GM19099 (cell line): ENCODE results near the gene PAPLN.

ENCODE experiments used
- POLR2A ChIP-seq: IDR thresholded peaks from 3 replicates; pipeline ENCODE4 v1.6.1; 2011; ENCODE audit warnings: low read depth; ENCODE audit not compliant: insufficient read length; ENCODE audit errors: extremely low read depth

PAPLN gene

DNA sequence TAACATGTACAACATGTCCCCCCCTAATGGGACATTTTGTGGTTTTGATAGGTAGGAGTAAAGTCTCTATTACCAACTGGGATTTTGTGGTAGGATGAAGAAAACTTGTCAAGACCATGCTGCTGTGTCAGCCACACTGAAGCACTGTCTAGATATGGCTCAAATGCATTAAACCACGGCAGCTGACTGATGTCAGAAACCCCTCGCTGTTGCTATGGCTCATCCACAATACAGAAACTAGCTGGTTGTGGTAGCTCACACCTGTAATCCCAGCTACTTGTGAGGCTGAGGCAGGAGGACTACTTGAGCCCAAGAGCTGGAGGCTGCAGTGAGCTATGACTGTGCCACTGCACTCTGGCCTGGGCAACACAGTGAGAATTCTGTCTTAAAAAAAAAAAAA lies 40.1 kb downstream of the PAPLN start:
- no peak for TF ChIP-seq POLR2A

DNA sequence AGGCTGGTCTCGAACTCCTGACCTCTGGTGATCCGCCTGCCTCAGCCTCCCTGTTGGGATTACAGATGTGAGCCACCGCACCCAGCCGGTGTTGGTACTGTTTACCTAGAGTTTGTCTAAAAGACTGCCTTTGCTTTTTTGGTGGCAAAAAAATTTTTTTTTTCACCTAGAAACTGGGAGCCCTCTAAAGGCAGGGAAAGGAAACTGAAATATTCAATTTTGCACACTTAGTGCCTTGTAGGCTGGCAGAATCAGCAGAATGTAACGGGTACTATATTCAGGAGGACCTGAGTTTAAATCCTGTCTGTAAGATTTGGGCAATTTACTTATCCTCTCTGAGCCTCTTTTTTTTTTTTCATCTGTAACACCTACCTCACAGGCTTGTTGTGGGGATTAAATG lies 43.6 kb downstream of the PAPLN start:
- no peak for TF ChIP-seq POLR2A

DNA sequence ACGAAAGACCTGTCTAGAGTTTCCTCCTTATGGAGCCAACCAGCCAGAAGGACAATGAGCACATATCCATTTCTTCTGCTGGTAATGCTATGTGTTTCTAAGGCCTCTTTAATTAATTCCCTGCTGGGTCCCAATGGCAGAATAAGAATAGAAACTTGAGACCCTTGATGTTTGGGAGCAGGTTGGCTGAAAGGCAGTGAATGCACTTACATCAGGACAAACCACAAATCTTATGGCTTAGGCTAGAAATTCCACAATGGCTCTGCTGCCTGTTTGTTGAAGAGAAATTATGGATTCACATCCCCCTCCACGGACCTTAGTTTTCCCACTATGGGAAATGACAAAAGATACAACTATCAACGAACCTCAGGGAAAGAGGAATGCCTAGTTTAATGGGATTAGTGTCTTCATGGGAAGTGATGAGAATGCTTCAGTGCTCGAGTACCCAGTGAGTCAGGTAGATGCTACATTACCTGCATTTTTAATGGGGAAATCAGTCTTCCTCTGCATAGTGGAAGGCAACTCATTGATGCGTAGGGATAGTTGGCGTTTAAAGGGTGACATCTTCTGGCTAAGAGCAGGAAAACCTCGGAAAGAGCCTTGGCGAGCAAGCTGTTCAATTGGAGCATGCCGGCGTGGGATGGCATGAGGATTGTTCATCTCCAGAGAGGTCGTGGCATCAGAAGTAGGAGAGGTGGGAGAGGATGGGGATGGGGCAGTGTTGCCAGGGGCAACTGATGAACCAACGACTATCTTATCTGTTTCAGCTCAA lies 46.5 kb downstream of the PAPLN start:
- no peak for TF ChIP-seq POLR2A

DNA sequence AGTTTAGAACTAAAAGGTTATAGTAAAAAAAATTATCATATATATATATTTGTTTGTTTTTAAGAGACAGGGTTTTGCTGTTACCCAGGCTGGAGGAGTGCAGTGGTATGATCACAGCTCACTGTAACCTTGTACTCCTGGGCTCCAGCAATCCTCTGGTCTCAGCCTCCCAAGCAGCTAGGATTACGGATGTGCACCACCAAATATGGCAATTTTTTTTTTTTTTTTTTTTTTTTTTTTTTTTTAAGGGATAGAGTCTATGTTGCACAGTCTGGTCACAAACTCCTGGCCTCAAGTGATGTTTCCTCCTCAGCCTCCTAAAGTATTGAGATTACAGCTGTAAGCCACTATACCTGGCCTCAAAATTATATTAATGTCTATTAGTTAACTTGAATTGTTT lies 48.7 kb downstream of the PAPLN start:
- no peak for TF ChIP-seq POLR2A

DNA sequence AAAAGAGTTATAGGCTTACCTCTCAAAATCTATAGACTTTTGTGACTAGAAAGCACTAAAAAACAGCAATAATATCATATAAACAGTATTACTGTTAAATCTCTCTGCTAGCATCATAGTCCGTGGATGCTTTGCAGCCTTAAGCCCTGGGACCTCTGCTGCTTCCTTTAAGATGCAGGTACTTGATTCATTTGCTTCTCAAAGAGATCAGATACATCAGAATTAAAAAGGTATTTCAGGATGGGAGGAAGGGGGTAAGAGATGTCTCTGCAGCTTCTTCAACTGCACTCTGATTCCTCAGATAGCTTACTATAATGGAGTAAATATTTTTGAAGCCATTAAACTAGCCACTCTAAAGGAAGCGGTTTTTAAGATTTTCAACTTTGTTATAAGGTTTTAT lies 49.3 kb downstream of the PAPLN start:
- no peak for TF ChIP-seq POLR2A

DNA sequence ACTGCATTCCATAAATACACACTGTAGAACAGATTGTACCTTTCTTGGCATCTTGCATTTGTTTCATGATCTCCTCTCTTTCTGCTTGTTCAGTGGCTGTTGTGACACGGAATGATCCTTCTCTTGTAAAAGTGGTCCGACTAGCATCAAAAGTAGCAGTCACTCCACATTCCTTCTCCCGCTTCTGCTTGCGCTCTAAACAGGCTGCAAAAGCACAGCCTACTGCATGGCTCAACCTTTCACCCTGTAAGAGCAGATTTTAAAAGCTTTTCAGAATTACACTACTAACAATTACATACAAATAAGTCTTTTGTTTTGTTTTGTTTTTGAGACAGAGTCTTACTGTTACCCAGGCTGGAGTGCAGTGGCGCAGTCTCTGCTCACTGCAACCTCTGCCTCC lies 49.8 kb downstream of the PAPLN start:
- TF ChIP-seq POLR2A: no peak

DNA sequence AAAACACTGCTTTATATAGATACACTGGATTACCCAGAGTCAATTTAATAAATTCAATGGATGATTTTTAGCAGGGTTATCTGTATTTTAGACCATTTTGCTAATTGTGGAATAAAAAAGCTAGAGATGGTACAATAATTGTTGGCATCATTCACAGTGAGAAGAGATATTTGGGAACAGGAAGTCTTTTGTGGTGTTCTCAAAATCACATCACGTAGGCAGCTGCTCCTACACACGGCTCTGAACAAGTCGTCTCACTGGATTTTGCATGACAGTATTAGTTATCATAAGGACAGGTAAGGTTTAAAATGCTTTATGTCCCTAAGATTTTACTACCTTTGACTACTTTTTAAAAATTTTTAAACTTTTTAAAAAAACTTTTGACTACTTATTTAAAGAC lies 52.0 kb downstream of the PAPLN start:
- no peak for TF ChIP-seq POLR2A

DNA sequence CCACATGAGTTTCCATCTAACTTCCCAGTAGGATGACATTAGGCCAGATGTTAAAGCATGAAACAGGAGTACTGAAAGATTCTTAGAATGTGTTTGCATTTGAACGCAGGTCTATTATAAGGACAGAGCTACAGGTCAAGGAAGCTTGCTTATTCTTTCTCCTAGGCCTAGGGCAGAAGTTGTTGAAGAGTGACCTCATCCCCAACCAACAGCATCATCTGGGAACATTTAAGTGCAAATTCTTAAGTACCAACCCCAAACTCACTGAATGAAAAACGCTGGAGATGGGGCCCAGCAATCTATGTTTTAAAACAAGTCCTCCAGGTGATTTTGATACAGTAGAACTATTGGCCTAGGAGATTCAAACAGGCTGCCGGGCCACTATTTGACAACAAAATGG lies 52.4 kb downstream of the PAPLN start:
- no peak for TF ChIP-seq POLR2A

DNA sequence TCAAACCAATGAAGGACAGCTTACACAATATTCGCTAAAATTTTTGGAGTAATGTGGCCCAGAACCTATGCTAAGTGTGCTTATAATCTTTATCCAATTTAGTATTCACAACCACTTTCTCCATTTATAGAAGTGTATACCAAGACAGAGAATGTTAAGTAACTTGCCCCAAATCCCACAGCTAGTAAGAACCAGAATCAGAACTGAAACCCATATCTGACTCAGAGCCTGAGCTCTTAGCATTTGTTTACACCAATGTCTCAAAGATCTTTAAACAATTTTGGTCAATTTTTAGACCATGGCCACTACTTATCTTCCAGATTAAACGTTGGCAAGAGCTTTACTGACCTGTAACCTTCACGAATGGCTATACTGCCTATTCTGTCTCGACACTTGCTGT lies 53.0 kb downstream of the PAPLN start:
- no peak for TF ChIP-seq POLR2A

DNA sequence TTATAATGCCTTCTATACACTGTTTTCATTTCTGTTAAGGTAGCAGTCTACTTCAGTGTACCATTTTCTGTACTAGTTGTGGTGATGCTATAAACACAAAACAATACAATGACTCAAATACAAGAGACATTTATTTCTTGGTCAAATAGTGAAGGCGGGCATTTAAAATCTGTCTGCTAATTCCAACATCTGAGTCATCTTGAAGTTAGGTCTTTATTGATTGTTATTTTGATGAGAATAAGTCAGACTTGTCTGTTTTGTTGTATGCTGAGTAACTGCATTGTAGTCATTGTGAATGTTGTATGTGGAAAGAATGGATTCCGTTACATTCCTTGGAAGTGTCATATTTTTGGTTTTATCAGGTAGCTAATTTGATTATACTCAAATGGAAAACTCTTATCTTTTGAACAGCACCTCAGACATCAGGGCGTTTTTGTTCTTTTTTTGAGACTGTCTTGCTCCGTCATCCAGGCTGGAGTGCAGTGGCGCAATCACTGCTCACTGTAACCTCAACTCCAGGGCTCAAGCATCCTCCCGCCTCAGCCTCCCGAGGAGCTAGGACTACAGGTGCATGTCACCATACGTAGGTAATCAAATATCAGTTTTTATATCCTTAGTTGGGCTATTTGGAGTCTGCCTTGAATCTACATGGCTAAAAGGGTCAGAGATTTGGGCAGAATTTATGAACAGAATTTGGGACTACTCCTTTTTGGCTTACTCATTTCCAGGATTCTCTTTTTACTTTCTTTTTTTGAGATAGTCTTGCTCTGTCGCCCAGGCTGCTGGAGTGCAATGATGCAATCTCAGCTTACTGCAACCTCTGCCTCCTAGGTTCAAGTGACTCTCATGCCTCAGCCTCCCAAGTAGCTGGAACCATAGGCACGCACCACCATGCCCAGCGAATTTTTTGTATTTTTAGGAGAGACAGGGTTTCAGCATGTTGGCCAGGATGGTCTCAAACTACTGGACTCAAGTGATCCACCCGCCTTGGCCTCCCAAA lies 56.8 kb downstream of the PAPLN start:
- no peak for TF ChIP-seq POLR2A

DNA sequence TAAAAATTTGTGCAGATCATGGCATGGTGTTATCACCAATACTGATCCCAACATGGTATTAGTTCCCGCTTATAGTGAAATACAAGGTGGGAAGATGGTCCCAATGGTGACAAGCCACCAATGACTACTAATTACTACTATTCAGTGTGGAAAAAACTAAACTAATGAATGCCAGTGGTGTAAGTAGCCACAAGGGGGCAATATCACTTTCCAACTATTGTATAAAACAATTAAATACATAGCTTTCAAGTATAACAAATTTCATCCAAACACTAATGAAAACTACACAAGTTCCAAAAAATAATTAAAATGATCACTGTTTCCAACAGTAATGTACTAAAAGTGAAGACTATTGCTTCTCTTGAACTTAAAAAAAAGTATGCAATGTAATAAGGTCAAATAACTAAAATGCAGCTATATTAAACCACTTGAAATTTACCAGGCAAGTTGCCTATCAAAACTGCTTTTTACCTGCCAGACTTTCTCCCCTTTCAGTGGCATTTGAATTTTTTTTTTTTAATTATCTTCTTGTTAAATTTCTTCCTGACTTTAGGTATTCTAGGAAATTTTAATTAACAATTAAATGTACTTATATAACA lies 58.0 kb downstream of the PAPLN start:
- no peak for TF ChIP-seq POLR2A

DNA sequence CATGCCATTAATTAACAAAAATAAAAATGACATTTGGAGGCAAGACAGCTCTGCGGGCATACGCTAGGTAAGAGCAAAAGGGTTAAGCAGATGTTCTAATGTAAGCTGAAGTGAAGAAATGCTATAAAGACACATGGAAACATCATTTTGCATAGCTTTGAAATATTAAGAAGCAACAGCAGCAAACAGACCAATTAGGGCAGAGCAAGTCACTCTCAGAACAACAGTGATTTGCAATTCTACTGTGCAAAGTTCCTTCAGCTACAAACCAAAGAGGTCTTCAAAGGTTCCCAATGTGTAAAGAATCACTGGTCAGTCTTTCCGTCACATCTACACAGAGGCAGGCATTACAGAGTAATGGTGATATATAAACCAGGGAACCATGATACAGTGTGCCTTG lies 68.2 kb downstream of the PAPLN start:
- no peak for TF ChIP-seq POLR2A

DNA sequence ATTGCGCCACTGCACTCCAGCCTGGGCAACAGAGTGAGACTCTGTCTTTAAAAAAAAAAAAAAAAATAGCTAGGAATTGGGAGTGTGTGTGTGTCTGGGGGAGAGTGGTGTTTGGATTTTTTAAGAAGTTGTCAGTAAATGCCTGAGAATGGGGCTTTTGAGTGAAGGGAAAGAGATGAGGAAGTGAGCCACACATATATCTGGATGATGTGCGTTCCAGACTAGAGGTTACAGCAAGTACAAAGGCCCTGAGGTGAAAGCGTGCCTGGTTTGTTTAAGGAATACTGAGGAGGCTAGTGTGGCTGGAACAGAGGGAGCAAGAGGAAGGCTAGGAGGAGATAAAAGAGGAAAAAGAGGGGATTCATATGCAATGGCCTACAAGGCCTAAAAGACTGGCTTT lies 70.0 kb downstream of the PAPLN start:
- no peak for TF ChIP-seq POLR2A

DNA sequence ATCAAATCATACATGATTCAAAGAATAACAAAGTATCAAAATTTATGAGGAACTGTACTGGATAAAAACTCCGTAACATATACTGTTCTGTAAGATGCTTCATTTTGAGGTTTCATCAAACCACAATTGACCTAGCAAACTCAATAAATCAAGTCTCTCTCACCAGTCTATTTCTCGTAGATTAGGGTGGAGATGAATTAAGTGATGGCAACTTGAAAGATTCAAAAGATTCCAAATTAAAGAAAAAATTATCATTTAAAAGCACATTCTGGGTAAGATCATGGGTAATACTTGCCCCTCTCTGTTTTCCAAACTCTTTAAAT lies 74.4 kb downstream of the PAPLN start:
- TF ChIP-seq POLR2A: no peak

DNA sequence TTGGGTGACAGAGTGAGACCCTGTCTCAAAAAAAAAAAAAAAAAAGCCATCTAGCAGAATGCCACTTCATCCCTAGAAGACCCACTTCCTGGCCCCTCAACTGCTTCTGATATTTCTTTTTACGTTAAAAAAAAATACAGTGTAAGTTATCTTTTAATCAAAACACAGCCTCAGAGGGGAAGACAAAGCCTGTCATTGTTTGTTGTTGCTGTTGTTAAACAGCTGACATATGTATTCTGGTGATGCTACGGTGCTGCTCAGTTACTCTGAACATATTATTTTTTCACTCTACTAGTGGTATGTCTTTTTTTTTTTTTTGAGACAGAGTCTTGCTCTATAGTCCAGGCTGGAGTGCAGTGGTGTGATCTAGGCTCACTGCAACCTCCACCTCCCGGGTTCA lies 75.4 kb downstream of the PAPLN start:
- TF ChIP-seq POLR2A: no peak

DNA sequence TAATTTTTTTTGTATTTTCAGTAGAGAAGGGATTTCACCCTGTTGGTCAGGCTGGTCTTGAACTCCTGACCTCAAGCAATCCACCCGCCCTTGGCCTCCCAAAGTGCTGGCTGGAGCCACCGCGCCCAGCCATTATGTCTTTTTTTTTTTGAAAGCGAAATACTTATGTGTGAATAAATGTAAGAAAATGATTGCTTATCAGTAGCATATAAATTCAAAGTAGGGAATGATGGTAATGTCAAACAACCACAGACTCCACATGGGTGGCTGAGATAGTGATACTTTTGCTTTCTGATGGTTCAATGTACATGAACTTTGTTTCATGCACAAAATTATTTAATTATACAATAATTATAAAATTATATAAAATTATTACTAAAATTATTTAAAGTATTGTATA lies 75.8 kb downstream of the PAPLN start:
- no peak for TF ChIP-seq POLR2A

DNA sequence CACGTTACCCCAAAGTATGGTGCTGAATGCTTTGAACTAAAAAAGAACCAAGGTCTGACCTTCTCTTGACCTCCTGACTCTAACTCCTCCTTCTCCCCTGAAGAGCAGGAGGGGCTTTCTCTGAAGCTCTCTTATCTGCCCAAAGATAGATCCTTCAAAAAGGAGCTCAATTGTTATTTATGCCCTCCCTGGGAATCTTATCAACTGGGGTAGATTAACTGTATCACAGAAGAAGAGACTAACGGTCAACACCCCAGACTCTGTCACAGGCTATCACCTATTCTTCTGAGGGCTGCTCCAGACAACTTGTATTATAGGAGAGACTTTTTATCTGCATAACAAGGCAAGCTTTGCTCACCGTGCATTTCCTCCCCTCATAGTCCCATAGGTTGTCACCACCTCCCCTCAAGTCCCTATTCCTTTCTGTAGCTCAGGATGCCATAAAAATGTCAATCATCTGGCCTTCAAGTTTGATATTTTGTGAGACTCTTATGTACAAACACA lies 86.6 kb downstream of the PAPLN start:
- no peak for TF ChIP-seq POLR2A
